Suppressor macrophage (primary cell): ENCODE measurements around the gene NUDT21.
"Not testable (repeated sequence)": the region's sequence is repeated elsewhere in the genome, so short reads cannot be mapped to it uniquely, and the experiment has no call there.

Source experiments
- DNase-seq, 4 experiments: peaks; one replicate each; pipeline ENCODE4 v3.0.0-alpha.2; 2020 to 2022

NUDT21 gene

DNA sequence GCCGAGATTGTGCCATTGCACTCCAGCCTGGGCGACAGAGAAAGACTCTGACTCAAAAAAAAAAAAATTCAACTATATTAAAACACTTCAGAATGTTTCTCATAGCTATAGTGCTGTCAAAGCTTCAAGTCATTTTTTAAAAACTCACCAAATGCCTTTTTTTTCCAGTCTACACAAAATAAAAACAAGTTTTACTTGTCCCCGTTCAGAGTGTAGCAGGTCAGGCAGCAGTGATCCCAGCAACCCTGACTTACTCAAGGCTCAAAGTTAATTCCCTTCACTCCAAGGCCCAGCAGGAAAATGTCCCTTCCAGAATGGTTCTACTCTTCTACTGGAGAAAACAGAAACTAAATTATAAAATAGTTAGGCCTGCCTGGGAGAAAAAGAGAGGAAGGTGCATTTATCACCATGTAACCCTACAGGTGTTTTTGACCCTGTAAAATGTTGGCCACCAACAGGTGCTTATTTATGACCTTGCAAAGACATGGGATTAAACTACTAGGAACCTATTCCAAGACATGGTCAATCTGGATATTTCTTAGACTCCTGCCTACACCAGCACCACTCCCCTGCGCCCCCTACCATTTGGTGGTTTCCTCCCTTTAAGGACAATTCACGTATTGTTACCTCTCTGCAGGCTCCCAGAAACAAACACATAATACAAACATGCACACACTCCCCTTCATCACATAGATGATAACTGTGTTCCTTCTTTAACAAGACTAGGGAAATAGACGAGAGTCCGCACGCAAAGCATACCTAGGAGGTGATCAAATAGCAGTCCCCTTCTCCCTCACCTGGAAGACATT, 31.2 kb downstream of the NUDT21 start:
- DNase-seq, result no peak

- DNase-seq, result no peak
Measured at GRCh38 chr16:56417138-56417537, 34.0 kb downstream of the NUDT21 start.

DNA sequence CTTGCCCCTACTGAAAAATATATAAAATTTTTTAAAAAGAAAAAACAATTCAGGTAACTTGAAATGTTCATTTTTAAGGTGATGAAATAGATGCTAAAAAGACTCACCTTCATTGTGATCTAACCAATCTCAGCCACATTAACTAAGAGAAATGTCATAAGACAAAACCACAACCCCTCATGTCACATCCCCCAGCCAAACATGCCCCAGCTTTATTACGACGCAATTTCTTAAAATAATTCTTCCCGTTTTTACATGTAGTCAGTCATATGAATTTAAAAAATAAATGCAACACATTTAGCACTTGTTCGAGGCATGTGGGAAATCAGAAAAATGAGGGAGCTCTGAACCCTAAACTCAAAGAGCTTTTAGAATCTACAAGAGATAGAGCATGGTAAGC, 35.3 kb downstream of the NUDT21 start:
- peak; percentile 55 to 75 (median 65) for DNase-seq

DNA sequence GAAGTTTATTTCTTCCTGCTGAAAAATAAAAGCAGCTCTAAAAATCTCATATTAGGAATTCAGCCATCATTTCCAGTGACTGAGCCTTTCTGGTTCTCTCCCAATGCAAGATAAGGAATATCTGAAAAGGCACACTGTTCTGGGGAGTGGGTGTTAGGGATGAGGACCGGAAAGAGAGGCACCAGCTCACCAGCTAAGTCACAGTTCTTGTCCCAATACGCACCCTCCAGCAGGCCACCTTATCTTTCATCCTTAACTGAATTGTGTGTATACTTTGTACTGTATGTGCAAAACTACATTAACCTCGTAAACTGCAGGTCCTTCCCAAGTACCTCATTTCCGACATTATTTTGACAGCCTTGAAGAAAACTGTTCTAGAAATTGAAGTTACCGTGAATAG, 36.8 kb downstream of the NUDT21 start:
- DNase-seq, result no peak

DNA sequence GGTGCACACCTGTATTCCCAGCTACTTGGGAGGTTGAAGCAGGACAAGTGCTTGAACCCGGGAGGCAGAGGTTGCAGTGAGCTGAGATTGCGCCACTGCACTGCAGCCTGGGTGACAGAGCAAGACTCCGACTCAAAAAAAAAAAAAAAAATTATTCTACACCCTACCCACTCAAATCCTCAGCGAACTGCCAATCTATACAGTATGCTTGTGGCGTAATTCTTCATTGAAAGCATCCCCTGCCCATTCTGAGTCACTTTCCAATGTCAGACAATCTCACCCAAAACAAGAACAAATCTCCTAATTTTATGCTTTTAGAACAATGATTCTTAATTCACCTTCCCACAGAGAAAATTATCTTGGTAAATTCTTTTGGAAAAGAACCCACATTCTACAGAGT, 37.8 kb downstream of the NUDT21 start:
- peak in 3 of 4 experiments; percentile 30 to 66 (median 52) for DNase-seq

GRCh38 chr16:56411624-56412023, 39.5 kb downstream of the NUDT21 start:
- DNase-seq, result no peak

- no peak for DNase-seq
Measured at GRCh38 chr16:56411123-56411522, 40.0 kb downstream of the NUDT21 start.

DNA sequence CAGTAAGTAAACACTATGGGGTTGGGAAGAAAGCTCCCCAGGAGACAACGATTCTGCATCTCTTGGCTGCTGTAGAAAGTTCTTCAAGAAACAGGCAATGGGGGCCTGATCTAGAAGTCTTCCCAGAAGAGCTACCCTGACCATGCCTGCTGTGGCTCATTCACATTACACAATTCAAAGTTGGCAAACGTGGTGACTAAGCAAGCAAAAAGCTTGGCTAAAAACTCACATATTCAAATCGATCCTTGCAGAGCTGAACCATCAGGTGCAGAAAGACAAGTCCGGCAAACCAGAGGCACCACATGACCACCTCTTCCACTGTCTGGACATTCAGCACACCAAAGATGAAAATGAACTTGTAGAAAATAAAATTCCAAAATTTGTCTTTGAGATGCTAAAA, 41.9 kb downstream of the NUDT21 start:
- DNase-seq, result peak; percentile 22 to 57 (median 48)

- DNase-seq, result peak in 1 of 4 experiments; percentile 11
Measured at GRCh38 chr16:56408379-56409098, 42.6 kb downstream of the NUDT21 start.

DNA sequence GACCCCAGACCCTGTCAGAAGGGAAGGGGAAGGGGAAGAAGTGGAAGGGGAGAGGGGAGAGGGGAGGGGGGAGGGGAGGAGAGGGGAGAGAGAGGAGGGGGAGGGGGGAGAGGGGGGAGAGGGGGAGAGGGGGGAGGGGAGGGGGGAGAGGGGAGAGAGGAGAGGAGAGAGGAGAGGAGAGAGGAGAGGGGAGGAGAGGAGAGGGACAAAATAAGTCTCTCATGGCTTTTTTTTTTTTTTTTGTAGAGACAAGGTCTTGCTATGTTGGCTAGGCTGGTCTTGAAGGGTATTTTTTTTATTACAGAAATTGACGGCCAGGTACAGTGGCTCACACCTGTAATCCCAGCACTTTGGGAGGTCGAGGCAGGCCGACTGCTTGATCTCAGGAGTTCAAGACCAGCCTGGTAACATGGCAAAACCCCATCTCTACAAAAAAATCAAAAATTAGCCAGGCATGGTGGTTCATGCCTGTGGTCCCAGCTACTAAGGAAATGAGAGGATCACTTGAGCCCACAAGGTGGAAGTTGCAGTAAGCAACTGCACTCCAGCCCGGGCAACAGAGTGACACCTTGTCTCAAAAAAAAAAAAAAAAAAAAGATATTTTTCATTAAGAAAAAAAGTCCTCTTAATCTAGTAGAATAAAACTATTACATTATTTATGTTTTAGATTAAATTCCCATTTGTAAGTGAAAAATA, 45.0 kb downstream of the NUDT21 start:
- no peak for DNase-seq

DNA sequence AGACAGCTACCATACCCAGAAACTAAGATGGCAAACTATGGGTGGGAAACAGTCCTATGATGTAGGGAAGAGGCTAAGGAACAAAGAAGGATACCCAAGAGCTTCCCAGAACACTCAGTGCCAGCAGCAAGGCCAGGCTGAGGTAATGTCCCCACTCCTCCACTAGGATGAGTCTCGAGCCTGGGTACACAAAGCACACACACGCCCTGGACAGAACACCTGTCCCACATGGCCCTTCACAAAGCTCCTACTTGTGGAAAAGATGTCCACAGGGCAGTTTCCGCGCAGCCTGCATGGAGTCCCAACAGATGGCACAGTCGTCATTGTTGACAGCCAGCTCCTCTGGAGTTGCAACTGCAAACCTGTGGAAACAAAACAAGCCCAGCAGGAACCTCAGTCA, 49.6 kb downstream of the NUDT21 start:
- peak in 1 of 4 experiments; percentile 26 for DNase-seq

DNA sequence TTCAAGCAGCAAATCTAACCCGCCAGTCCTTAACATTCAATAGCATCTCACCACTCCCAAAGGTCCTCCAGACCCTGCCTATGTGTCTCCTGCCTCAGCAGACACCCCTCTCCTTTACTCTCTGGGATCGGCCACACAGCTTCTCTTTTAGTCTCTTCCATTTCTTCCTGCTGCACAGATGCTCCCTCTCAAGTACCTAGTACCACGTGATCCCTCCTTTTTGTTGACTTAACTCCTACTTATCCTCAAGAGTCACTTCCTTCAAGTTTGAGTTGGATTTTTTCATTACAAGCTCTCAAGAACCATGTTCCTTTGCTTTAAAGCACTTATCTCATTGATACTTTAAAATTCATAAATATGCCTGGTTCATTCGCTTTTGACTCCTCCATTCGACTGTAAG, 50.7 kb downstream of the NUDT21 start:
- DNase-seq, result no peak

DNA sequence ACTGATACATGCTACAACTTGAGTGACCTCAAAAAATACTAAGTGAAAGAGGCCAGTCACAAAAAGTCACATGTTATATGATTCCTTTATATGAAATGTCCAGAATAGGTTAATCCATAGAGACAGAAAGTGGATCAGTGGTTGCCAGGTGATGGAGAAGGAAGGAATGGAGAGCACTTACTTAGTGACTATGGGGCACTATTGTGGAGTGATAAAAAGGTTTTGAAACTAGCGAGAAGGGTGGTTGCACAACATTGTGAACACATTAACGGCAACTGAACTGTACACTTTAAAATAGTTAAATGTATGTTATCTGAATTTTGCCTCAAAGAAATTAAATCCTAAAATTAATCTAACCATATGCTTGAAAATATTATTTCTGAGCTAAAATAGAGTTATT, 51.6 kb downstream of the NUDT21 start:
- DNase-seq, result no peak

GRCh38 chr16:56399047-56399446, 52.1 kb downstream of the NUDT21 start:
- DNase-seq, result no peak

DNA sequence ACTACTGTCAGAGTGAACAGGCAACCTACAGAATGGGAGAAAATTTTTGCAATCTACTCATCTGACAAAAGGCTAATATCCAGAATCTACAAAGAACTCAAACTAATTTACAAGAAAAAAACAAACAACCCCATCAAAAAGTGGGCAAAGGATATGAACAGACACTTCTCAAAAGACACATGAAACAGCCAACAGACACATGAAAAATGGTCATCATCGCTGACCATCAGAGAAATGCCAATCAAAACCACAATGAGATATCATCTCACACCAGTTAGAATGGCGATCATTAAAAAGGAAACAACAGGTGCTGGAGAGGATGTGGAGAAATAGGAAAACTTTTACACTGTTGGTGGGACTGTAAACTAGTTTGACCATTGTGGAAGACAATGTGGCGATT, 54.4 kb downstream of the NUDT21 start:
- DNase-seq, result not testable (repeated sequence)

DNA sequence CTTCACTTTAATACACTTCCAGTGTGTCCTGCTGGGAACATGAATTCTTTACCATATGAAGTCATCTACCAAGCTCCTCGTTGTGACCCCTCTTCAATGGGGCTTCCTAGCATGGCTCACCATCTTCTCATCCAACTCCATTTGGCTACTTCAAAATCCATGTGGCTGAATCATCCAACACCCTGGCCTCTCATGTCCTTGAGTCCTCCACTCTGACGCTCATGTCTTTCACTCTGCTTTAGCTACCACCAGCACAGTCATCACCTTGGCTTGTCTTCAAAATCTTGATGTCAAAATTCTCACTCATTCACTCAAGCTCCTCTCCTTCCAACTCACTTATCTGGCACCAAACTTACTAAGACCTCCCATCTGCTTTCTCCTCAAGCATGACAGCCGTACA, 61.6 kb downstream of the NUDT21 start:
- DNase-seq, result no peak

DNA sequence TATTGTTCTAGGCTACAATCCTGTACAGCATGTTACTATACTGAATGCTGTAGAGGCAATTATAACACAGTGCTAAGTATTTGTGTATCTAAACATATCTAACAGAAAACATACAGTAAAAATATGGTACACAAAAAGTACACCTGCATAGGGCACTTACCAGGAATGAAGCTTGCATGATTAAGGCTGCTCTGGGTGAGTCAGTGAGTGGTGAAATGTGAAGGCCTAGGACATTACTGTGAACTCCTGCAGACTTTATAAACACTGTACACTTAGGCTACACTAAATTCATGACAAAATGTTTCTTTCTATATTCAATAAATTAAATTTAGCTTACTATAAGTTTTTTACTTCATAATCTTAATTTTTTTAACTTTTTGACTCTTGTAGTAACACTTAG, 62.9 kb downstream of the NUDT21 start:
- no peak for DNase-seq

GRCh38 chr16:56387396-56387795, 63.7 kb downstream of the NUDT21 start:
- no peak for DNase-seq

DNA sequence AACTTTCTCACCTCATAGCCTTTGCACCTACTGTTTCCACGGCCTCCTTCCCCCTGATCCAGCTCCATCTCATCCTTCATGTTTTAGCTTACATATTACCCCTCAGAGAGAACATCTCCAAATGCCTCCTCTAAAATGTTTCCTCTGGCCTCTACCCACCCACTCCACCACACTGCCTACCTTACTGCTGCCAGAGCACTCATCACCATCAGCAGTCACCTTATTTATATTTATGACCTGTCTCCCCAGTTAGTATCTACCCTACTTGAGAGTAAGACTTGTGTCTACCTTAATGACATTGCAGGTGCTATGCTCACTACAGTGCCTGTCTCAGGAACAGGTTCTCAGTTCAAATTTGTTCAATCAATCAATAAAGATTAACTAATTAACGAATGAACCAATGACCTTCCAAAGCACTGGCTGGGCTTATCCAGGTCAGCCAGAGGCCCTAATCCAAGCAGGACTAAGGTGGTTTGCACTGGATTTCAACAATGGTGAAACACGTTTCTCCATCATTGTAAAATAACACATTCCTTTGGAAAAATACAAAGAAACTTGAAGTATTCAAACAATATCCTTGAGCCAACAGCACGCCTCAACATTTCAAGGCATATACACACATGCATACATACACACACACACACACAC, 66.9 kb downstream of the NUDT21 start:
- DNase-seq, result no peak

DNA sequence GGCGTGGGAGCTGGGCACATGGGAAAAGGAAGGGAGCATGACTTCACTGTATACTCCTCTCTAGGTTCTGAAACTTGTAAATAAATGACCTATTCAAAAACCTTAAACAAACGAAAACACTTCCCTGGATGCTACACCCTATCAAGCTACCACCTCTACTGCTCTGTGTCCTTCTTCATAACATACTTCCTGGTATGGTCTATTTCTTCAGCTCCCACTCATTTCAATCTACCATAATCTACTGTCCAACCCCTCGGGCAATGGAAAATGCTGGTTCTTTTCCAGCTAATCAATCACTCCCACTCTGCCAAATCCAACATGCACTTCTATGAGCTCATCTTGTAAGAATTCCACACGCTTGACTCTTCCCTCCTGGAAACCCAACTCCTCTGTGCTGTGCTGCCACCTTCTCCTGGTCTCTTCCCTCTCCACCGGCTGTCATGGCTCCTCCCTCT, 68.2 kb downstream of the NUDT21 start:
- no peak for DNase-seq

DNA sequence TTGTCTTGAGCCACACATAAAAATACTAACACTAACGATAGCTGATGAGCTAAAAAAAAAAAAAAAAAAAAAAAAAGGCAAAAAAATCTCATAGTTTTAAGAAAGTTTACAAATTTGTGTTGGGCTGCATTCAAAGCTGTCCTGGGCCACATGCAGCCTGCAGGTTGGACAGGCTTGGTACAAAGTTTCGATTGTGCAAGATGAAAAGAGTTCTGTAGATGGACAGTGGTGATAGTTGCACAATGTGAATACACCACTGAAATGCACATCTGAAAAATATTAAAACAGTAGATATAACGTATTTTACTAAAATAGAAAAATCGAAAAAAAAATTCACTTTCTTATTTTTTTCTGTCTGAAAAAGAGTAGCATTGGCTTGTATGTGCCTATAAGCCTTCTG, 68.7 kb downstream of the NUDT21 start:
- no peak for DNase-seq

GRCh38 chr16:56380778-56381485, 70.2 kb downstream of the NUDT21 start:
- peak; percentile 32 to 70 (median 66) for DNase-seq
